Prostate gland (tissue), 2 donors: ENCODE measurements around the gene MAF.

Experiments used
- CTCF ChIP-seq, 4 experiments: fragments of 200-600 bp in 2 of 4; fragments of 450-650 bp in 2 of 4; sonication (generic) in 2 of 4; IDR thresholded peaks; 1 replicate in 3 of 4; 2 replicates in 1 of 4; pipeline ENCODE4 v1.5.1; 2016 to 2019; ENCODE audit warnings: antibody characterized with exemption in 4 of 4, mild to moderate bottlenecking in 2 of 4, moderate library complexity in 2 of 4
- POLR2A ChIP-seq: fragments of 450-650 bp; IDR thresholded peaks from one replicate; pipeline ENCODE4 v1.6.1; 2016; ENCODE audit warnings: antibody characterized with exemption, mild to moderate bottlenecking
- POLR2AphosphoS5 ChIP-seq: sonication (generic); formaldehyde crosslinking; IDR thresholded peaks from one replicate; pipeline ENCODE4 v1.6.1; 2017; ENCODE audit warnings: antibody characterized with exemption

- TF ChIP-seq POLR2A (no peak), CTCF (IDR thresholded peaks at IDR 0.05) (no peak), POLR2AphosphoS5 (no peak)
These were observed 17.6 kb upstream of the MAF start for GRCh38 chr16:79618041-79618691.
